Posterior vena cava (tissue), 2 donors: ENCODE results near the gene SVIL. TPM values are rescaled to one million over a fixed set of nuclear protein-coding genes. Genes with fewer than 3 reads are reported as not detected.
"Not testable (repeated sequence)": the region's sequence is repeated elsewhere in the genome, so short reads cannot be mapped to it uniquely, and the experiment has no call there.

ENCODE experiments used
- DNase-seq: peaks from one replicate; pipeline ENCODE4 v3.0.0-alpha.2; 2020; ENCODE audit warnings: low spot score
- intact Hi-C, 2 donors: fragments of 100-400 bp; cut with DNase I; formaldehyde crosslinking; loops; one replicate each; pipeline versions ENCODE4 v1.14.1 to v1.14.2; 2022 to 2023
- total RNA-seq, 2 donors: library from RNA; stranded (reverse); fragmentation: NEBNext Ultra II Directional; extraction: Animal tissue kit (Norgen Biotek cat#: 25700); gene quantifications; one replicate each; pipeline ENCODE4 v1.2.1, GENCODE V29; 2021
- donor health status: DM: yes; HTN: yes; CAD: no.
- donor health status: DM: yes; HTN: yes; CAD: no.

The SVIL gene
- total RNA-seq, 2 donors from 2014 or later = 300 to 417 TPM

DNA sequence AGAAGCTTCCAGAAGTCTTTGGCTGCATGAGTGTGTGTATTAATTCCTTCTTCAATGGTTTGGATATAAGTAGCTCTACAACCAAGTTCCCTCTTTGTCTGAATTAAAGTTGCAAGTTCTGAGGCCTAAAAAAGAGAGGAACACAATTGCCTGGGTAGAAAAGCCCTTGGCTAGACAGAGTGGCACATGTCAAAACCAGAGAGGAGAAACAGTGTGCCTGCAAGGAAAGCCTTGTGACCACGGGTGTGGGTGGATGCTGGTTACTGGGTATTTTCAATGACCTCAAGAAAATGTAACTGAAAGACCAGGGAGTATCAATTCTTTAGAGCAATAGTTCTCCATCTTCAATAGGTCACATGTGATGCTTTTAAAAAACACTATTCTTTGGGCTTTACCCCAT, 148.3 kb downstream of the SVIL start:
- intact Hi-C loops = no loop called here
- no peak for DNase-seq

DNA sequence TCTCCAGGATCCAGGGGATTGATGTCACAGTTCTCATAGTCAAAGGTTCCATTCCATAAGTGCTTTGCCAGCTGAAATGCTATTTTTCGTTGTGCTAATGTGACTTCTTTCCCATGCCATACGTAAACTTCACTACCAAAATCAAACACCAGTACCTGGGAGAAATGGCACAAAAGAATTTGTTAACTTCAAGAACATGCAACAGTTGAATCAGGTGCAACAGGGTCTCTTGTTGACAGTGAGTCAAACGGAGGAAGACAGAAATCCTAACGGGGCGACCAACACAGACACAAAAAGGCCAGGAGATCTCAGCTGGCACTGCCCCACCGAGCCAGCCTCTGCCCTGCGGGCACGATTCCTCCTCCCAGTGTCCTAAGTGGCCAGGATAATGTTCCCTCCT, 150.1 kb downstream of the SVIL start:
- DNase-seq = not testable (repeated sequence)

DNA sequence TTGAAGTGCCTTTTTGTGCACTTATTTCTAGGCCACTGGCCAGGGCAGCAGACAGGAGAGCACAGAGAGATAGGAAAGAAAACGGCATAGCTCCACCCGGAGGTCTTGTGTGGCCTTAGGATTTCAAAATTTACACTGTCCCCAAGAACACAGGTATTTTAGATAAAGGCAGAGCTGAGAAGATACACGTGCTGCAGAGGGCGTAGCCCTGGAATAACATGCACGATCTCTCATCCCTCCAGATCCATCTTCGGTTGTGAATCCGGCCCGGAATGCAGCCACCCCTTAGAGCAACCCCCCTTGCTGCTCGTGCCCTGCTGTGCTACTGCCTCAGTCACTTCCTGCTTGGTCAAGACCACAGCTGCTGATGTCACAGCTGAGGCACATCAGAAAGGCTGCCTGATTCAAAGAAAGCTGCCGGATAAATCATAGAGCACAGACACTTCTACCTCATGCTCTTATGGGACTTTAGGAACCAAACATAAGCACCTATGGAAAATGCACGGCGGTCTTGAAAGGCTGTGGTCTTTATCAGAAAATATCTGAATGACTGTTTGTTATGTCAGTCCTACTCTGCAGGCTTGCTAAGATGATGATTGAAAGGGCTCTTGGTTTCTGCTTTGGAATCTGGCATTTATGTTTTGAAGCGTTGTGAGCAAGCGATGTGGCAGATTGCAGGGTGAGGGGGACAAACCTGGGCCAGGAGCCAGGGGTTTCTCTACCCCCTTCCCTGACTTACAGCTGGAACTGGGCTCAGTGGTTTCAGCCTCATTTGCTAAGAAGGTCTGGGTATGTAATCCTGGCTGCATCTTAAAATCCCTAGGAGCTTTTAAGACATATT, 152.0 kb downstream of the SVIL start:
- intact Hi-C loops = no loop called here
- no peak for DNase-seq

More for the DNA sequence above, 150.1 kb downstream of the SVIL start:
- intact Hi-C loops = not testable (repeated sequence)

- DNase-seq = no peak
- intact Hi-C loops = no loop called here
Measured at GRCh38 chr10:29481906-29482440, 152.8 kb downstream of the SVIL start.

GRCh38 chr10:29479981-29480954, 154.5 kb downstream of the SVIL start:
- intact Hi-C loops = no loop called here

DNA sequence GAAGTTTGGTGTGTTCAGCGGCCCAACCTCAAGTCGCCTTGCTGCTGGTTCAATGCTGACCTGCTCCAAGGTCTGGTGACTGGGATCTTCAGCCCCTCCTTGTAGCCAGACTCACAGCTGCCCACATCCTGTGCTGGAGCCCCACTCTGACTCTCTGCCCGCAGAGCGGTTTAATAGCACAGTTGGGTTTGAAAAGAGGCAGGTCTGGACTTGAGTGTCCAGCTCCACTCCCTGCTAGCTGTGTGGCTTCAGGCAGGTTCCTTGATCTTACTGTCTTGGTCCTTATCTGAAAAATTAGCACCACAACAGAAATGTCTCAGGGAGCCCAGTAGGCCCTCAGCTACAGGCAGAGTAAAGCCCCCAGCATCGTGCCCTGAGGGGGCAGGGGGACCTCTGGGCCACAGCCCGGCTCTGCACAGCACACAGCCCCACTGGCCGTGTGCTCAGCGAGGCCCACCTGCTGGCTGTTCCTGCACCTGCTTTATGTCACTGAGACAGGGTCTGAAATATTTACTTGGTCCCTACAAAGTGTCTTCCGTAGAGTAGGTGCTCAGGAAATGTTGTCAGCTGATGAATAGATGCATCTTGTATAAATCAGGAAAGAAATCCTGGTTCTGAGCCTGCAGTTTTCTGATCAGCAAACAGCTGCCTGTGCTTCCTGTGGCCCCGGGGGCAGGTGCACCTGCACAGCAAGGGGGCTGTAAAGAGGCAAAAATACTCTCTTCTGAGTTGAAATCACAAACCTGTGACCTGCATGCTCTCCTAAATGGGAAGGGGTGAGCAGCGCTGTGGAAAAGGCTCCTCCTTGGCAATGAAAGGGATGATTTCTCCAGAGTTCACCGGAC, 155.5 kb downstream of the SVIL start:
- DNase-seq = no peak
- intact Hi-C loops = no loop called here

More at GRCh38 chr10:29479981-29480954, 154.5 kb downstream of the SVIL start:
- DNase-seq = no peak

DNA sequence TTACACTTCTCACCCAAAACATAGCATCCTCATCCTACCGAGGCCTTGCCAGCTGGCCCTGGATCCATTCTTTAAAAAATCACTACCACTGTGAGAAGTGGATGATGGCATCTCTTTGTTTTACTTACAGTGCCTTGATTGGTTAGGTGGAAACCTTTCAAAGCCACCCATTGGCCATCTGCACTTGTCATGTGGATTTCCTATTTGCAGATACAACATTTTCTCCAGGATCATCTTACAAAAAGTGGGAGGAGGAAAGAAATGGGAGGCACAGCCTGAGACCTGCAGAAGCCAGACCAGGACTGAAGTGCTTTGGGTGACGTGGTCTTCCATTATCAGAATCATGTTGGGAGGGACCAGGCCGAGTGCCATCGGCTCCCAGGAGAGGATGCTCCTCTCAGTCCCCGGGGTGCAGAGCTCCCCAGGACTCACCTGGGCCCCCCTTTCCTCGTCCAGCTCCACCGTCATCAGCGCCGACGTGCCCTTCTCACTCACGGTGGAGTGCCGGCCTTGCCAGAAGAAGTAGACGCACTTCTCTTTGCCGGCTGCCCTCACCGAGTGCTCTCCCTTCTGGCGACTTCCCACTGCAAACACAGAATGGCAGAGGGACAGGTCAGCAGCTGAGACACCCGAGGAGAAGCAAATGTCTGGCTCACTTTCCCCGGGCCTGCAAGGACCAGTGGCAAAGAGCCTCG, 161.2 kb downstream of the SVIL start:
- no peak for DNase-seq
- intact Hi-C loops = no loop called here

- intact Hi-C loops = no loop called here
- DNase-seq = no peak
Measured at GRCh38 chr10:29473087-29473356, 161.7 kb downstream of the SVIL start.

GRCh38 chr10:29472301-29473086, 162.3 kb downstream of the SVIL start:
- DNase-seq = no peak
- intact Hi-C loops = no loop called here

GRCh38 chr10:29471544-29471859, 163.3 kb downstream of the SVIL start:
- intact Hi-C loops = no loop called here

DNA sequence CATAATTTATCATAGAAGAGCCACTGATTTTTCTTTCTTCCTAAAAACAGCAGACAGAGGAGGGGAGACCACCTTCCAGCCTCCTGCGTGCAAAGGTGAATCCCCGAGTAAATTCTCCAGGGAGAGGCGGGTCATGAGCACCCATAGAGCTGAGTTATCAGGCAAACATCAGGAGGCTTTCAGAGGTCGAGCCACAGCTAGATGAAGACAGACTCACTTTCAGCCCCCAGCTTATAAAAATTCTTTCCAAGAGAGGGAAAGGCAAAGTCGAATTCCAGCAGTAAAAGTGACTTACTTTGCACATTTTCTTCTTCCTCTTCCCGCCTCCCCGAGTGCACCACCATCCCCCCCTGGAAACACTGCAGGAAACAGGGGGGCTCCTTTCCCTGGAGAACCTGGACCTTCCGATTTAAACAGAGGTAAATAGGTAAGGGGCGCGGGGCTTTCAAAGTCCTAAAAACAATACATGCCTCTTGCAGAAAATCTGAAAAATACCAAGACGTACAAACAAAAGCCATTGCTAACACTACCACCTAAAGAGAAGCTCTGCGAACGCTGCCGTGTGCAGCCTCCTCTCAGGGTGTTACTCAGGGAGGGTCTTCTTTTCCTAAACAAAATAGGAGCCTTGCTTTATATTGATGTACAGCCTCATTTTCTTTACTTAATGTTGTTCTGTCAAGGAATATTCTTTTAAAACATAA, 163.8 kb downstream of the SVIL start:
- intact Hi-C loops = no loop called here
- no peak for DNase-seq

More at GRCh38 chr10:29471544-29471859, 163.3 kb downstream of the SVIL start:
- DNase-seq = no peak

GRCh38 chr10:29470355-29470705, 164.4 kb downstream of the SVIL start:
- intact Hi-C loops = no loop called here
- DNase-seq = no peak

GRCh38 chr10:29469481-29470354, 165.1 kb downstream of the SVIL start:
- no peak for DNase-seq
- intact Hi-C loops = no loop called here

DNA sequence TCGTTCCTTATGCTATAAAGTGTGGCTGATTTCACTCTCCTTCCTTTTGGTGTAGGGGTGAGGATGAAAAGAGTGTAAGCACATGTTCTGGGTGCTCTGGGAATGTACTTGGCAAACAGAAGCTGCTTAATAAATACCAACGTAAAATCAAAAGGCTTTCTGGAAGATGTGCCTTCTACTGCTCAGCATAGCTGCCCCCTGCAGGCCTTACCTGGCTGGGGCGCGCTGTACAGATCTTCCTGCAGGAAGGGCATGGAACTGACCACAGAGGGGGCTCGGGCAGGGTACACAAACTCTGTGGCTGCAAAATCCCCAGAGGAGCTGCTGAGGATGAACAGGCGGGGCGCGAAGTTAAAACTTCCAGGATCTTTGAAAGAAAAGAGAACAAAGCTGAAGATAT, 169.4 kb downstream of the SVIL start:
- DNase-seq = no peak
- intact Hi-C loops = no loop called here

- intact Hi-C loops, DNase-seq: not testable (repeated sequence)
Measured at GRCh38 chr10:29464671-29465171, 170.1 kb downstream of the SVIL start.

GRCh38 chr10:29461042-29461441, 173.7 kb downstream of the SVIL start:
- intact Hi-C loops = no loop called here
- no peak for DNase-seq
